ENCODE results near the gene GBA2.

GBA2 gene

DNA sequence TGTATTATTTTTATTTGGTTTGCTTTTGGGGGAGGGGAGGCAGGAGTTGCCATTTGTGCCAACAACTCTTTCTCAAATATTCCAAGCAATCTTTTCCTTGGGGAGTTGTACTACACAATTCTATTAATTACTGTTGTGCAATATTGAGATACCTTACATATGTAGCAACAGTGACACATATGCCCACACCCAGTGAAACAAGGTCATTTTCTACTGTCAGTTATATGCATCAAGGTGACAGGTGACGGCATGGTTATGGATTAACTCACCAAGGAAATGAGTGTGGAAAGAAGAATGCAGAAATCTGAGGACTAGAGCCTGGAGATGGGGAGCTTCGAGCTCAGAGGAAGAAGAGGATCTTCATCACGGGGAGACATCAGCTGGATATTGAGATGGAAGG, 22.9 kb upstream of the GBA2 start:
- Histone ChIP-seq H3K4me1 (ENCODE audit: control insufficient read depth in 2 of 2, insufficient read depth in 1 of 2, low read depth in 1 of 2, low read length in 2 of 2) (peaks cover 10 to 15% of the 10 kb centered on the region in 2 donors), H3K23ac (ENCODE audit: low read depth, low read length, poor library complexity) (no peak overlapping the region), H3K14ac (ENCODE audit: low read length) (no peak overlapping the region), H3K27me3 (ENCODE audit: control insufficient read depth in 3 of 3, insufficient read depth in 3 of 3, low read depth in 1 of 3, low read length in 3 of 3) (peaks cover 0 to 8% (median 0%) of the 10 kb centered on the region in 3 experiments), H2BK120ac (ENCODE audit: low read depth, low read length) (no peak overlapping the region), H2BK15ac (ENCODE audit: low read length) (no peak overlapping the region), H2BK12ac (ENCODE audit: low read length) (no peak overlapping the region), H2BK5ac (ENCODE audit: low read length) (no peak overlapping the region), H3K9ac (ENCODE audit: low read depth, low read length, poor library complexity) (no peak overlapping the region), H3K18ac (ENCODE audit: low read length) (no peak overlapping the region), H3K4ac (ENCODE audit: low read length) (no peak overlapping the region), H3K4me3 (ENCODE audit: low read length in 2 of 2) (no peak overlapping the region), H4K8ac (ENCODE audit: low read depth, low read length) (no peak overlapping the region), H3K27ac (replicated peaks; ENCODE audit: low read length) (no peak overlapping the region), H2AK5ac (ENCODE audit: low read depth, low read length) (no peak overlapping the region), H3K79me1 (ENCODE audit: low read depth, low read length) (peaks cover 3% of the 10 kb centered on the region), H3K36me3 (replicated peaks in 1 of 2; ENCODE audit: control insufficient read depth in 2 of 2, insufficient read depth in 2 of 2, low read length in 2 of 2) (peaks cover 0 to 2% of the 10 kb centered on the region in 2 donors), H4K91ac (ENCODE audit: low read depth, low read length, poor library complexity) (no peak overlapping the region), H3K9me3 (replicated peaks in 1 of 2; ENCODE audit: control insufficient read depth in 2 of 2, insufficient read depth in 1 of 2, low read depth in 1 of 2, low read length in 2 of 2) (no peaks in the 10 kb centered on the region), H2AFZ (ENCODE audit: low read length) (no peak overlapping the region), H3K4me2 (ENCODE audit: insufficient read depth, low read length, poor library complexity, severe bottlenecking) (no peak overlapping the region)
- WGBS, 2 donors (ENCODE audit: extremely low coverage in 2 of 2, insufficient read length in 2 of 2, insufficient replicate concordance in 1 of 2), result no CpG with 5 or more reads among the region's 3 CpGs
- no peak for DNase-seq (ENCODE audit: low spot score)

DNA sequence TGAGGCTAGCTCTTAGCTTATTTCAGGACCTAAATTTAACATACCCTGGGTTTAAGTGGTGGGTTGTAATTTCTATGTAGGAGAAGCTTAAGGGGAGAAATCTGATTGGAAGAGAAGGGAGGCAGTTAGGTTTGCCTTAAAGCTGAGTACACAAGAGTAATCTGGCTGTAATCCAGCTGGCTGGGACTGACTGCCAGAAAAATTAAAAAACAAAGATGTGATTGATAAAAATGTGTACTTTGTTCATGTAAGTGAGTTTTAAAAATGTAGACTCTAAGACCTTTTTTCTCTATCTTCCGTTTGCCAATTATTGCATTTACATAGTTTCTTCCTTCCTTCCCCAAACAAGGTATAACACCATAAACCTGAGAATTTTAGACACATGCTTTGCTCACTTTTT, 22.5 kb upstream of the GBA2 start:
- H3K9me3 ChIP-seq (replicated peaks in 1 of 2; ENCODE audit: control insufficient read depth in 2 of 2, insufficient read depth in 1 of 2, low read depth in 1 of 2, low read length in 2 of 2), result no peaks in the 10 kb centered on the region
- H4K91ac ChIP-seq (ENCODE audit: low read depth, low read length, poor library complexity), result no peak overlapping the region
- no peak overlapping the region for H3K14ac ChIP-seq (ENCODE audit: low read length)
- no peak overlapping the region for H2AFZ ChIP-seq (ENCODE audit: low read length)
- no peak overlapping the region for H2BK15ac ChIP-seq (ENCODE audit: low read length)
- H3K4ac ChIP-seq (ENCODE audit: low read length), result no peak overlapping the region
- H3K79me1 ChIP-seq (ENCODE audit: low read depth, low read length), result peaks cover 3% of the 10 kb centered on the region
- H2BK5ac ChIP-seq (ENCODE audit: low read length), result no peak overlapping the region
- H3K36me3 ChIP-seq (replicated peaks in 1 of 2; ENCODE audit: control insufficient read depth in 2 of 2, insufficient read depth in 2 of 2, low read length in 2 of 2), result peaks cover 0 to 2% of the 10 kb centered on the region in 2 donors
- no peak overlapping the region for H3K23ac ChIP-seq (ENCODE audit: low read depth, low read length, poor library complexity)
- H3K4me1 ChIP-seq (ENCODE audit: control insufficient read depth in 2 of 2, insufficient read depth in 1 of 2, low read depth in 1 of 2, low read length in 2 of 2), result peaks cover 10 to 15% of the 10 kb centered on the region in 2 donors
- no peak overlapping the region for H2AK5ac ChIP-seq (ENCODE audit: low read depth, low read length)
- no peak overlapping the region for H3K27ac ChIP-seq (replicated peaks; ENCODE audit: low read length)
- no peak overlapping the region for H2BK120ac ChIP-seq (ENCODE audit: low read depth, low read length)
- no peak overlapping the region for H3K18ac ChIP-seq (ENCODE audit: low read length)
- no peak overlapping the region for H4K8ac ChIP-seq (ENCODE audit: low read depth, low read length)
- DNase-seq (ENCODE audit: low spot score), result no peak
- no peak overlapping the region for H2BK12ac ChIP-seq (ENCODE audit: low read length)
- H3K4me2 ChIP-seq (ENCODE audit: insufficient read depth, low read length, poor library complexity, severe bottlenecking), result no peak overlapping the region
- peaks cover 0 to 8% (median 0%) of the 10 kb centered on the region in 3 experiments for H3K27me3 ChIP-seq (ENCODE audit: control insufficient read depth in 3 of 3, insufficient read depth in 3 of 3, low read depth in 1 of 3, low read length in 3 of 3)
- H3K4me3 ChIP-seq (ENCODE audit: low read length in 2 of 2), result no peak overlapping the region
- no CpG with 5 or more reads among the region's 1 CpG for WGBS, 2 donors (ENCODE audit: extremely low coverage in 2 of 2, insufficient read length in 2 of 2, insufficient replicate concordance in 1 of 2)
- no peak overlapping the region for H3K9ac ChIP-seq (ENCODE audit: low read depth, low read length, poor library complexity)

DNA sequence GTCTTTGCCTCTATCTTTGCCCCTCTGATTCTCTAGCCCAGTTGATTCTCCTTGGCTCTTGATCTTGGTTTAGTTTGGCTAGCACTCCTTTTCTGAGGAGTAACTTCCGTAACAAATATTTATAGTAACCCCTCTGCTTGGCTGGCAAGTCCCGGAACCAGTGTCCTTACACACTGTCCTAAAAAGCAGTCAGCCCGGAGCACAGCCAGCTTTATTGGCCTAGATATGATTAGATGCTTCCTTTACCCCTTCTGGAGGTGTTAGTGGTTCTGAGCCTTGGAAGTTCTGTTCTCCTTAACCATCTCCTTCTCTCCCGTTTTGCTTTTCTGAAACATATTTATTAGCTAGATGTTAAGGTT, 22.0 kb upstream of the GBA2 start:
- Histone ChIP-seq H3K4ac (ENCODE audit: low read length) (no peak overlapping the region), H3K27ac (replicated peaks; ENCODE audit: low read length) (no peak overlapping the region), H3K18ac (ENCODE audit: low read length) (no peak overlapping the region), H3K9me3 (replicated peaks in 1 of 2; ENCODE audit: control insufficient read depth in 2 of 2, insufficient read depth in 1 of 2, low read depth in 1 of 2, low read length in 2 of 2) (no peaks in the 10 kb centered on the region), H3K9ac (ENCODE audit: low read depth, low read length, poor library complexity) (no peak overlapping the region), H4K91ac (ENCODE audit: low read depth, low read length, poor library complexity) (no peak overlapping the region), H2BK120ac (ENCODE audit: low read depth, low read length) (no peak overlapping the region), H2AK5ac (ENCODE audit: low read depth, low read length) (no peak overlapping the region), H3K23ac (ENCODE audit: low read depth, low read length, poor library complexity) (no peak overlapping the region), H2BK12ac (ENCODE audit: low read length) (no peak overlapping the region), H3K14ac (ENCODE audit: low read length) (no peak overlapping the region), H3K27me3 (ENCODE audit: control insufficient read depth in 3 of 3, insufficient read depth in 3 of 3, low read depth in 1 of 3, low read length in 3 of 3) (peaks cover 0 to 8% (median 0%) of the 10 kb centered on the region in 3 experiments), H3K4me1 (ENCODE audit: control insufficient read depth in 2 of 2, insufficient read depth in 1 of 2, low read depth in 1 of 2, low read length in 2 of 2) (peaks cover 8 to 13% of the 10 kb centered on the region in 2 donors), H2BK5ac (ENCODE audit: low read length) (no peak overlapping the region), H3K4me3 (ENCODE audit: low read length in 2 of 2) (no peak overlapping the region), H3K36me3 (replicated peaks in 1 of 2; ENCODE audit: control insufficient read depth in 2 of 2, insufficient read depth in 2 of 2, low read length in 2 of 2) (peaks cover 0 to 2% of the 10 kb centered on the region in 2 donors), H3K4me2 (ENCODE audit: insufficient read depth, low read length, poor library complexity, severe bottlenecking) (no peak overlapping the region), H4K8ac (ENCODE audit: low read depth, low read length) (no peak overlapping the region), H2AFZ (ENCODE audit: low read length) (no peak overlapping the region), H2BK15ac (ENCODE audit: low read length) (no peak overlapping the region), H3K79me1 (ENCODE audit: low read depth, low read length) (peaks cover 3% of the 10 kb centered on the region)
- DNase-seq (ENCODE audit: low spot score), result no peak
- WGBS, 2 donors (ENCODE audit: extremely low coverage in 2 of 2, insufficient read length in 2 of 2, insufficient replicate concordance in 1 of 2), result no CpG with 5 or more reads among the region's 4 CpGs

DNA sequence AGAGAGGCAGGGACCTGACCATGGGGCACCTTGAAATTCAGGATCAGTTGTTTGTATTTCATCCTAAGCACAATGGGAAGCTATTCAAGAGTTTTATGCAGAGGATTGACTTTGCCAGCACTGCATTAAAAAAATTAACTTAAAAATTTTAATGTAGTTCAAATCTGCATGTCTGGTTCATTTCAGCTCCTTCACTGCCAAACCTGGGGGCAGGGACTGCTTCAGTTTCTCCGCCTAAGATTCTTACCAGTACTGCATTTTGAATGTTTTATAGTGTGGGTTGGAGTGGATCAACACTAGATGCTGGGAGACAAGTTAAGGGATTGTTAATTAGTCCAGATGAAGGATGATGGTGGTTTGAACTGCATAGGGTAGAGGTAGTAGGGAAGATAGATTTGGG, 20.7 kb upstream of the GBA2 start:
- H3K27ac ChIP-seq (replicated peaks; ENCODE audit: low read length), result no peak overlapping the region
- H2BK5ac ChIP-seq (ENCODE audit: low read length), result no peak overlapping the region
- no peaks in the 10 kb centered on the region for H3K9me3 ChIP-seq (replicated peaks in 1 of 2; ENCODE audit: control insufficient read depth in 2 of 2, insufficient read depth in 1 of 2, low read depth in 1 of 2, low read length in 2 of 2)
- no peak overlapping the region for H2BK12ac ChIP-seq (ENCODE audit: low read length)
- H3K4me3 ChIP-seq (ENCODE audit: low read length in 2 of 2), result no peak overlapping the region
- H2BK15ac ChIP-seq (ENCODE audit: low read length), result no peak overlapping the region
- no peak overlapping the region for H3K23ac ChIP-seq (ENCODE audit: low read depth, low read length, poor library complexity)
- H4K91ac ChIP-seq (ENCODE audit: low read depth, low read length, poor library complexity), result no peak overlapping the region
- peaks cover 0 to 2% of the 10 kb centered on the region in 2 donors for H3K36me3 ChIP-seq (replicated peaks in 1 of 2; ENCODE audit: control insufficient read depth in 2 of 2, insufficient read depth in 2 of 2, low read length in 2 of 2)
- H3K4ac ChIP-seq (ENCODE audit: low read length), result no peak overlapping the region
- no peak overlapping the region for H2AFZ ChIP-seq (ENCODE audit: low read length)
- no peak for DNase-seq (ENCODE audit: low spot score)
- no peak overlapping the region for H4K8ac ChIP-seq (ENCODE audit: low read depth, low read length)
- H3K27me3 ChIP-seq (ENCODE audit: control insufficient read depth in 3 of 3, insufficient read depth in 3 of 3, low read depth in 1 of 3, low read length in 3 of 3), result peaks cover 0 to 8% (median 0%) of the 10 kb centered on the region in 3 experiments
- no peak overlapping the region for H3K4me2 ChIP-seq (ENCODE audit: insufficient read depth, low read length, poor library complexity, severe bottlenecking)
- no peak overlapping the region for H3K18ac ChIP-seq (ENCODE audit: low read length)
- no CpG with 5 or more reads among the region's 1 CpG for WGBS, 2 donors (ENCODE audit: extremely low coverage in 2 of 2, insufficient read length in 2 of 2, insufficient replicate concordance in 1 of 2)
- H3K4me1 ChIP-seq (ENCODE audit: control insufficient read depth in 2 of 2, insufficient read depth in 1 of 2, low read depth in 1 of 2, low read length in 2 of 2), result no peaks in the 10 kb centered on the region
- H3K79me1 ChIP-seq (ENCODE audit: low read depth, low read length), result peaks cover 3% of the 10 kb centered on the region
- H3K9ac ChIP-seq (ENCODE audit: low read depth, low read length, poor library complexity), result no peak overlapping the region
- H2AK5ac ChIP-seq (ENCODE audit: low read depth, low read length), result no peak overlapping the region
- H3K14ac ChIP-seq (ENCODE audit: low read length), result no peak overlapping the region
- no peak overlapping the region for H2BK120ac ChIP-seq (ENCODE audit: low read depth, low read length)

All from neuronal stem cell (in vitro differentiated cells).